Measurements from ENCODE around the gene ASIC1. TPM values are rescaled to one million over a fixed set of nuclear protein-coding genes. Genes with fewer than 3 reads are reported as not detected.
A peak's percentile ranks its signal among the peaks of the same experiment; 100 is the strongest.

Gene ASIC1
- total and polyA plus RNA-seq, 2 experiments from 2014 or later = 0.76 to 1.5 TPM

GRCh38 chr12:50062728-50063460 is 5.5 kb downstream of the ASIC1 start:
- no peak overlapping the region for H3K4me2 ChIP-seq

GRCh38 chr12:50065726-50066310 is 8.4 kb downstream of the ASIC1 start:
- Mint-ChIP-seq H3K4me1 (peaks cover 12% of the 10 kb centered on the region), H3K4me3 (no peak overlapping the region), H3K27me3 (ENCODE audit: insufficient read depth, low read depth, poor library complexity) (peaks cover 2% of the 10 kb centered on the region), H3K27ac (no peak overlapping the region), H3K36me3 (ENCODE audit: low read depth) (no peaks in the 10 kb centered on the region; the same call in 2 of the 3 replicates), H3K9me3 (no peaks in the 10 kb centered on the region)
- no peak overlapping the region for H2AFZ ChIP-seq
- no peaks in the 10 kb centered on the region for H4K20me1 ChIP-seq (replicated peaks; ENCODE audit: insufficient read depth)
- no peaks in the 10 kb centered on the region for H3F3A ChIP-seq (replicated peaks; ENCODE audit: low read depth)
- H3K36me3 ChIP-seq (ENCODE audit: insufficient read depth) = no peaks in the 10 kb centered on the region
- no peak for ATAC-seq
- H3K4me1 ChIP-seq (ENCODE audit: insufficient read depth) = peaks cover 3% of the 10 kb centered on the region; the same call in 1 of the 2 replicates
- DNase-seq (ENCODE audit: low spot score) = no peak
- no peak overlapping the region for H3K4me2 ChIP-seq
- peaks cover 14% of the 10 kb centered on the region for H3K27me3 ChIP-seq (ENCODE audit: insufficient read depth)
- H3K4me3 ChIP-seq = no peak overlapping the region
- H3K79me2 ChIP-seq (replicated peaks; ENCODE audit: insufficient read depth) = no peaks in the 10 kb centered on the region
- no peaks in the 10 kb centered on the region for H3K9me2 ChIP-seq (ENCODE audit: insufficient read depth)
- H3K27ac ChIP-seq (ENCODE audit: low read depth) = no peak overlapping the region
- no peak for TF ChIP-seq REST (IDR thresholded peaks at IDR 0.05; ENCODE audit: unreplicated experiment)
- TF ChIP-seq POLR2AphosphoS5 (IDR thresholded peaks at IDR 0.05; ENCODE audit: low read depth) = no peak
- TF ChIP-seq CREB1 (CRISPR knock-in tag; IDR thresholded peaks at IDR 0.05; ENCODE audit: low read depth) = no peak

More at GRCh38 chr12:50062728-50063460, 5.5 kb downstream of the ASIC1 start:
- Mint-ChIP-seq H3K9me3 (no peaks in the 10 kb centered on the region), H3K4me1 (peaks cover 12% of the 10 kb centered on the region; the same call in 2 of the 3 replicates), H3K27me3 (ENCODE audit: insufficient read depth, low read depth, poor library complexity) (peaks cover 23% of the 10 kb centered on the region), H3K27ac (no peak overlapping the region), H3K36me3 (ENCODE audit: low read depth) (no peaks in the 10 kb centered on the region; the same call in 2 of the 3 replicates), H3K4me3 (no peak overlapping the region)
- no peaks in the 10 kb centered on the region for H3K36me3 ChIP-seq (ENCODE audit: insufficient read depth)
- H3K4me3 ChIP-seq = no peak overlapping the region
- no peak overlapping the region for H3K27ac ChIP-seq (ENCODE audit: low read depth)
- H2AFZ ChIP-seq = no peak overlapping the region
- DNase-seq (ENCODE audit: low spot score) = no peak
- H4K20me1 ChIP-seq (replicated peaks; ENCODE audit: insufficient read depth) = no peaks in the 10 kb centered on the region
- no peaks in the 10 kb centered on the region for H3F3A ChIP-seq (replicated peaks; ENCODE audit: low read depth)
- H3K27me3 ChIP-seq (ENCODE audit: insufficient read depth) = peaks cover 44% of the 10 kb centered on the region
- TF ChIP-seq NANOG (IDR thresholded peaks at IDR 0.05; ENCODE audit: borderline replicate concordance) = no peak
- no peak for TF ChIP-seq JUNB (IDR thresholded peaks at IDR 0.05; ENCODE audit: unreplicated experiment)
- TF ChIP-seq CTCF (conservative IDR thresholded peaks at IDR 0.05; ENCODE audit: low read depth in 2 of 2) = peak in 1 of 2 experiments; percentile 14; a peak in 1 of 4 replicates
- H3K9me2 ChIP-seq (ENCODE audit: insufficient read depth) = no peaks in the 10 kb centered on the region
- ATAC-seq = peak; percentile 17
- no peaks in the 10 kb centered on the region for H3K79me2 ChIP-seq (replicated peaks; ENCODE audit: insufficient read depth)
- H3K4me1 ChIP-seq (ENCODE audit: insufficient read depth) = peaks cover 3% of the 10 kb centered on the region; the same call in 1 of the 2 replicates
